T-helper 17 cell (primary cell): Measurements from ENCODE around the gene ANKS4B. TPM values are rescaled to one million over a fixed set of nuclear protein-coding genes. Genes with fewer than 3 reads are reported as not detected.

Experiments
- ATAC-seq: fragments of 150-1000 bp; cut with Tn5 transposase; 2 replicates; pipeline ENCODE4 v1.10.0; 2021; ENCODE audit warnings: mild to moderate bottlenecking, moderate library complexity
- DNase-seq, 3 donors: peaks; one replicate each; pipeline versions ENCODE4 v3.0.0 to v3.0.0-alpha.2; 2020 to 2021
- H3K9me3 ChIP-seq: one replicate; pipeline ENCODE4 v1.7.0; 2013; ENCODE audit warnings: low read length, mild to moderate bottlenecking; ENCODE audit not compliant: control insufficient read depth, poor library complexity, severe bottlenecking
- H3K27ac Mint-ChIP-seq: one replicate; pipeline ENCODE4 v1.8.0; 2022; ENCODE audit warnings: mild to moderate bottlenecking, moderate library complexity, mixed read lengths
- H3K27me3 Mint-ChIP-seq: one replicate; pipeline ENCODE4 v1.8.0; 2022; ENCODE audit warnings: mixed read lengths
- H3K36me3 Mint-ChIP-seq: one replicate; pipeline ENCODE4 v1.8.0; 2022; ENCODE audit warnings: low read depth, mixed read lengths
- H3K4me1 Mint-ChIP-seq: one replicate; pipeline ENCODE4 v1.8.0; 2022; ENCODE audit warnings: mild to moderate bottlenecking, mixed read lengths
- H3K4me3 Mint-ChIP-seq: one replicate; pipeline ENCODE4 v1.8.0; 2022; ENCODE audit warnings: mild to moderate bottlenecking, moderate library complexity, mixed read lengths
- total RNA-seq, 4 donors: library from RNA in 2 of 4; stranded (reverse) in 2 of 4; gene quantifications; one replicate each; pipeline ENCODE4 v1.2.3 and lab custom pipeline; 2022 to 2026

Gene ANKS4B
- total RNA-seq, 2 donors from 2014 or later: not detected

DNA sequence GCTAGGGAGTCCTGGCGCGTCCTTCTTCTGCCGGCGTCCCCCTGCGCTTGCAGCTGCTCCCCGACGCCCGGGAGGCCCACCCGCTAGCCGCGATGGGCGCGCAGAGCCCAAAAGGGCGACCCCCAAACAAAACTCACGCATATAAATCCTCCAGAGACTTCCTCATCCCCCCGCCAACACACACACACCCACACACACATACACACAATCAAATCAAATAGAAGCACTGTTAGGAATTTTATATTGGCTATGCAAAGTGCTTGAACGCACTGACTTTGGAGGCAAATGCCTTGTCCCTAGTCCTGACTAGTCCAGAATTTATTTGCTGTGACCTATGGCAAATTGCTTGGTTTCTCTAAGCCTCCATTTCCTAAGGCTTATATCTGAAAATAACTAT lies 68.4 kb downstream of the ANKS4B start:
- peaks cover 27% of the 10 kb centered on the region for H3K27me3 Mint-ChIP-seq
- H3K4me3 Mint-ChIP-seq: peak overlapping the region; percentile 98
- DNase-seq (no peak), ATAC-seq (no peak)
- H3K9me3 ChIP-seq: no peaks in the 10 kb centered on the region
- H3K27ac Mint-ChIP-seq: no peak overlapping the region
- no peaks in the 10 kb centered on the region for H3K36me3 Mint-ChIP-seq
- H3K4me1 Mint-ChIP-seq: peaks cover 19% of the 10 kb centered on the region

DNA sequence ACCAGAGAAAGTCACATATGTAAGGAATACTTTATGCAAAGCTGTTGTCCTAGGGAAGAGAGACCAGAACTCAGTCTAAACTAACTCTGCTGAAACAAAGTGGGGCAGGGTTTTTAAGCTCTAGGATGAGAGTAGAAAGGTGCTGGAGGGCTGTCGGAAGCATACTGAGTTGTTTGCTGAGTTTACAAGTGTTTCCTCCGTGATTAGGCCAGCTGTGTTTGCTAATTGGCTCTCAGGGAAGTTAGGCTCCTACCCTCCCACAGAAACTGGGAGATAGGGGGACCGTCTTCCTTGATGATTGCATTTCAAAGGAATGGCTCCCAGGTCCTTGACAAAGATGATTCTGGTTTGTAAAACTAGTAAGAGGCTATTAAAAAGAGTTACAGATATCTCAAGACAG lies 69.0 kb downstream of the ANKS4B start:
- DNase-seq (no peak), ATAC-seq (no peak)
- Mint-ChIP-seq H3K27me3 (peaks cover 27% of the 10 kb centered on the region), H3K4me1 (peaks cover 19% of the 10 kb centered on the region), H3K4me3 (peak overlapping the region; percentile 98), H3K27ac (no peak overlapping the region), H3K36me3 (no peaks in the 10 kb centered on the region)
- H3K9me3 ChIP-seq: no peaks in the 10 kb centered on the region

DNA sequence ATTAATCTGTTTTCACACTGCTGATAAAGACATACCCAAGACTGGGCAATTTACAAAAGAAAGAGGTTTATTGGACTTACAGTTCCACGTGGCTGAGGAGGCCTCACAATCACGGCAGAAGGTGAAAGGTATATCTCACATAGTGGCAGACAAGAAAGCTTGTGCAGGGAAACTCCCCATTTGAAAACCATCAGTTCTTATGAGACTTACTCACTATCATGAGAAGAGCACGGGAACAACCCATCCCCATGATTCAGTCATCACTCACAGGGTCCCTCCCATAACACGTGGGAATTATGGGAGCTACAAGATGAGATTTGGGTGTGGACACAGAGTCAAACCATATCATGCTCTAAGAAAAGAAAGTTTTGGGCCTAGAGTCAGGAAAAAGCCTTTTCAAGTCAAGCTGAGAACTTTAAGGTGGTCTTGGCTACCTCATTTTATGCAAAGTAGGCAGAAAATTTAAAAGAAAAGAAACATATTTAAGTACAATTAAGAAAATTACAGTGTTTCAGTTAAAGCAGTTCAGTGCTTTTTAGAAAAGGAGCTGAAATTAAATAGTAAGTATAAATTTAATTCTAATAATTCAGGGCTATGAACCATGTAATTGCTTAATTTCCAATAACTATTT lies 69.5 kb downstream of the ANKS4B start:
- no peak for ATAC-seq
- DNase-seq: no peak
- H3K9me3 ChIP-seq: no peaks in the 10 kb centered on the region
- H3K27me3 Mint-ChIP-seq: peaks cover 26% of the 10 kb centered on the region
- H3K4me3 Mint-ChIP-seq: no peak overlapping the region
- peaks cover 19% of the 10 kb centered on the region for H3K4me1 Mint-ChIP-seq
- no peaks in the 10 kb centered on the region for H3K36me3 Mint-ChIP-seq
- H3K27ac Mint-ChIP-seq: no peak overlapping the region

Other genes with a start within 250 kb of the ANKS4B start
- gene DNAH3, start 82.9 kb upstream of the ANKS4B start, total RNA-seq: under 1 TPM in 1 of 2 donors, not detected in 1; 0.10 TPM
- 10 to 100 TPM in 1 of 2 donors, 1 to 10 TPM in 1; 9.5 to 15.8 TPM for gene LDAF1, start 75.0 kb upstream of the ANKS4B start, total RNA-seq
- not detected for gene ZP2, start 22.1 kb upstream of the ANKS4B start, total RNA-seq
- gene CRYM, start 44.6 kb downstream of the ANKS4B start, total RNA-seq: under 1 TPM in 1 of 2 donors, not detected in 1; 0.94 TPM